CD14-positive monocyte (primary cell): ENCODE data around the gene RERE. TPM values are rescaled to one million over a fixed set of nuclear protein-coding genes. Genes with fewer than 3 reads are reported as not detected.
"Not testable (repeated sequence)": the region's sequence is repeated elsewhere in the genome, so short reads cannot be mapped to it uniquely, and the experiment has no call there.

ENCODE experiments used
- DNase-seq, 3 donors: peaks; one replicate each; pipeline ENCODE4 v3.0.0-alpha.2; 2011 to 2022
- H2AFZ ChIP-seq: 2 replicates; pipeline ENCODE4 v1.6.0; 2012; ENCODE audit warnings: mild to moderate bottlenecking, low read depth, low read length, inconsistent platforms; ENCODE audit not compliant: insufficient read depth, poor library complexity, severe bottlenecking
- H3K27ac ChIP-seq, 2 donors: 1 replicate in 1 of 2; 2 replicates in 1 of 2; pipeline ENCODE4 v1.5.1; 2012 to 2013; ENCODE audit warnings: low read length in 2 of 2, control low read depth in 1 of 2, inconsistent platforms in 1 of 2, low read depth in 1 of 2, mild to moderate bottlenecking in 1 of 2
- H3K27me3 ChIP-seq, 2 donors: one replicate each; pipeline versions ENCODE4 v1.6.0 to v1.6.1; 2011 to 2013; ENCODE audit warnings: low read length in 2 of 2; ENCODE audit not compliant: control insufficient read depth in 2 of 2, insufficient read depth in 2 of 2
- H3K36me3 ChIP-seq, 2 donors: replicated peaks in 1 of 2; 1 replicate in 1 of 2; 2 replicates in 1 of 2; pipeline versions ENCODE4 v1.5.1 to v1.6.1; 2012 to 2013; ENCODE audit warnings: low read length in 2 of 2, control low read depth in 1 of 2, inconsistent platforms in 1 of 2, mild to moderate bottlenecking in 1 of 2; ENCODE audit not compliant: insufficient read depth in 2 of 2, control insufficient read depth in 1 of 2
- H3K4me1 ChIP-seq, 2 donors: 1 replicate in 1 of 2; 2 replicates in 1 of 2; pipeline versions ENCODE4 v1.5.1 to v1.6.1; 2012 to 2013; ENCODE audit warnings: low read length in 2 of 2, control low read depth in 1 of 2, inconsistent platforms in 1 of 2, mild to moderate bottlenecking in 1 of 2, moderate library complexity in 1 of 2; ENCODE audit not compliant: insufficient read depth in 2 of 2, control insufficient read depth in 1 of 2
- H3K4me2 ChIP-seq: replicated peaks from 2 replicates; pipeline ENCODE3; 2012; ENCODE audit warnings: low read length, moderate library complexity, mild to moderate bottlenecking; ENCODE audit not compliant: poor library complexity, severe bottlenecking; ENCODE audit errors: extremely low read depth
- H3K4me3 ChIP-seq, 3 experiments: fragments of 200-600 bp in 1 of 3; sonication (generic) in 1 of 3; replicated peaks in 1 of 3; 1 replicate in 2 of 3; 2 replicates in 1 of 3; pipeline ENCODE4 v1.5.1; 2011 to 2013; ENCODE audit warnings: low read length in 3 of 3, mild to moderate bottlenecking in 3 of 3, control low read depth in 2 of 3, low read depth in 2 of 3, inconsistent platforms in 1 of 3, moderate library complexity in 1 of 3
- H3K79me2 ChIP-seq: 2 replicates; pipeline ENCODE4 v1.6.0; 2012; ENCODE audit warnings: mild to moderate bottlenecking, control low read depth, inconsistent platforms, low read length, moderate library complexity; ENCODE audit not compliant: insufficient read depth
- H3K9ac ChIP-seq: 2 replicates; pipeline ENCODE4 v1.6.0; 2017; ENCODE audit warnings: low read length, mild to moderate bottlenecking; ENCODE audit not compliant: insufficient read depth, poor library complexity, severe bottlenecking
- H3K9me3 ChIP-seq, 2 donors: replicated peaks in 1 of 2; 1 replicate in 1 of 2; 2 replicates in 1 of 2; pipeline versions ENCODE4 v1.5.1 to v1.6.1; 2012 to 2013; ENCODE audit warnings: low read length in 2 of 2, control low read depth in 1 of 2; ENCODE audit not compliant: control insufficient read depth in 1 of 2, insufficient read depth in 1 of 2
- H4K20me1 ChIP-seq: 2 replicates; pipeline ENCODE4 v1.6.0; 2012; ENCODE audit warnings: mild to moderate bottlenecking, low read length, control low read depth, moderate library complexity; ENCODE audit not compliant: insufficient read depth
- H3K27ac Mint-ChIP-seq, 7 donors: one replicate each; pipeline ENCODE4 v1.8.0; 2020; ENCODE audit warnings: mild to moderate bottlenecking in 7 of 7, mixed read lengths in 7 of 7, moderate library complexity in 6 of 7, inconsistent platforms in 2 of 7
- H3K27me3 Mint-ChIP-seq, 3 donors: one replicate each; pipeline ENCODE4 v1.8.0; 2021 to 2022; ENCODE audit warnings: low read depth in 3 of 3, mild to moderate bottlenecking in 3 of 3, mixed read lengths in 3 of 3, moderate library complexity in 3 of 3, inconsistent platforms in 1 of 3
- H3K36me3 Mint-ChIP-seq, 2 donors: one replicate each; pipeline ENCODE4 v1.8.0; 2020; ENCODE audit warnings: mixed read lengths in 2 of 2, inconsistent platforms in 1 of 2, mild to moderate bottlenecking in 1 of 2
- H3K4me1 Mint-ChIP-seq: one replicate; pipeline ENCODE4 v1.8.0; 2020; ENCODE audit warnings: mild to moderate bottlenecking, mixed read lengths
- H3K4me3 Mint-ChIP-seq, 2 donors: one replicate each; pipeline ENCODE4 v1.8.0; 2020; ENCODE audit warnings: mild to moderate bottlenecking in 2 of 2, mixed read lengths in 2 of 2, moderate library complexity in 1 of 2
- H3K9me3 Mint-ChIP-seq, 7 donors: one replicate each; pipeline ENCODE4 v1.8.0; 2020 to 2022; ENCODE audit warnings: mixed read lengths in 7 of 7, mild to moderate bottlenecking in 6 of 7, moderate library complexity in 6 of 7, inconsistent platforms in 2 of 7
- WGBS: methylation state at CpG from one replicate; pipeline ENCODE4 v1.1.5; 2013; ENCODE audit warnings: missing lambda C conversion rate; ENCODE audit not compliant: insufficient coverage; 5-methylcytosine and 5-hydroxymethylcytosine counted together
- intact Hi-C, 2 donors: fragments of 100-400 bp; cut with micrococcal nuclease; formaldehyde crosslinking; loops; one replicate each; pipeline versions ENCODE4 v1.15.0 to v1.15.1; 2023
- polyA plus RNA-seq, 3 donors: library from polyadenylated mRNA; depleted of rRNA in 1 of 3; unstranded in 2 of 3; stranded (reverse) in 1 of 3; fragments of 300-500 nt in 2 of 3; fragments of >200 nt in 1 of 3; fragmentation: Illumina TruSeq in 2 of 3; gene quantifications; 1 replicate in 2 of 3; 2 replicates in 1 of 3; pipeline ENCODE4 v1.2.3, GENCODE V29; 2012 to 2021
- TF ChIP-seq, protein P1 (sequence below): fragments of 200-600 bp; IDR thresholded peaks from one replicate; pipeline ENCODE4 v1.8.0; 2022; ENCODE audit warnings: antibody characterized with exemption, mild to moderate bottlenecking

RERE gene
- polyA plus RNA-seq, 3 donors = 1.2 to 19.4 (median 3.8) TPM

DNA sequence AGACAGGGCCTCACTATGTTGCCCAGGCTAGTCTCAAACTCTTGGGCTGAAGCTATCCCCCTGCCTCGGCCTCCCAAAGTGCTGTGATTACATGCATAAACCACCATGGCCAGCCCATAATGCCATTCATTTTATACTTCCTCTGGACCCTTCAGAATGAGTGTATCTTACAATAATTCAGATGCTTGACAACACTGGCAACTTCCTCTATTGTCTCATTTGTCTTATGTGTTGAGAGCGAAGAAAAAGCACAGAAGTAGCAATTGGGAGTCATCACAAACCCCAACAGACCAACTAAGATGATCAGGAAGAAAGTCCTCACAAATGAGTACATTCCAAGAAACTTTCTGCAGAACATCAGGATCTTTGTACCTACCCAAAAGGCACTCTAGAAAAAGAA is 191.9 kb downstream of the RERE start:
- Mint-ChIP-seq H3K27me3 (no peaks in the 10 kb centered on the region), H3K9me3 (no peaks in the 10 kb centered on the region), H3K4me1 (peaks cover 69% of the 10 kb centered on the region), H3K36me3 (peaks cover 5% of the 10 kb centered on the region in 2 donors), H3K27ac (peak overlapping the region in 6 of 7 donors; percentile 17 to 58 (median 31)), H3K4me3 (no peak overlapping the region)
- H3K36me3 ChIP-seq = no peaks in the 10 kb centered on the region
- intact Hi-C loops = no loop called here
- H3K4me1 ChIP-seq = peaks cover 56 to 81% of the 10 kb centered on the region in 2 donors
- H4K20me1 ChIP-seq = no peaks in the 10 kb centered on the region
- no CpG with 5 or more reads among the region's 2 CpGs for WGBS
- H3K9me3 ChIP-seq = no peaks in the 10 kb centered on the region
- peak; percentile 32 to 47 (median 43) for DNase-seq
- peak overlapping the region in 1 of 2 donors; percentile 17 for H3K27ac ChIP-seq
- H2AFZ ChIP-seq = no peak overlapping the region
- H3K9ac ChIP-seq = no peak overlapping the region
- no peak overlapping the region for H3K4me3 ChIP-seq
- H3K4me2 ChIP-seq = no peak overlapping the region
- no peaks in the 10 kb centered on the region for H3K27me3 ChIP-seq
- peaks cover 9% of the 10 kb centered on the region for H3K79me2 ChIP-seq
- TF ChIP-seq, protein P1, sequence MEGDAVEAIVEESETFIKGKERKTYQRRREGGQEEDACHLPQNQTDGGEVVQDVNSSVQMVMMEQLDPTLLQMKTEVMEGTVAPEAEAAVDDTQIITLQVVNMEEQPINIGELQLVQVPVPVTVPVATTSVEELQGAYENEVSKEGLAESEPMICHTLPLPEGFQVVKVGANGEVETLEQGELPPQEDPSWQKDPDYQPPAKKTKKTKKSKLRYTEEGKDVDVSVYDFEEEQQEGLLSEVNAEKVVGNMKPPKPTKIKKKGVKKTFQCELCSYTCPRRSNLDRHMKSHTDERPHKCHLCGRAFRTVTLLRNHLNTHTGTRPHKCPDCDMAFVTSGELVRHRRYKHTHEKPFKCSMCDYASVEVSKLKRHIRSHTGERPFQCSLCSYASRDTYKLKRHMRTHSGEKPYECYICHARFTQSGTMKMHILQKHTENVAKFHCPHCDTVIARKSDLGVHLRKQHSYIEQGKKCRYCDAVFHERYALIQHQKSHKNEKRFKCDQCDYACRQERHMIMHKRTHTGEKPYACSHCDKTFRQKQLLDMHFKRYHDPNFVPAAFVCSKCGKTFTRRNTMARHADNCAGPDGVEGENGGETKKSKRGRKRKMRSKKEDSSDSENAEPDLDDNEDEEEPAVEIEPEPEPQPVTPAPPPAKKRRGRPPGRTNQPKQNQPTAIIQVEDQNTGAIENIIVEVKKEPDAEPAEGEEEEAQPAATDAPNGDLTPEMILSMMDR = no peak

DNA sequence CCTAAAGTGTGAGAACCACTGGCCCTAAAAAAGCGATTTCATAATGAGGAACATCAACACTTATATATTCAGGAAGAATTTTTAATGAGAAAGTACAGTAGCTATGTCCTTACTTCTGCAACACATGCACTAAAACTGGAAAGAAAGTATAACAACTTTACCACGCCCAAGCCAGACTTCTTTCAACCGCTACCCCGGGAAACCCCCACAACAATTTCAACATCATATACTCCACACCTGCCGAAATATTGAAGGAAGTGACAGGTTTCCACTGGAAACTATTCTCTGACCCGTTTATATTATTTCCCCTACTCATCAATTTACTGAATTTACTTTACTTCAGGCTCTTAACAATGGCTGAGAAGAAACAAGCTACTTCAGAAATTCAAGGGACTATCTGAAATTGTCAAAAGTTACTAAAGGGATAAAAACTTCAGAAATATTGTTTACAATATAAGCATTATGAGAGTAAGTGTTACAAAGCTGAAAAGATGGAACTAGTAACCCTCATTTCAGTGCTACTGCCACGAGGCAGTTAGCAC is 193.7 kb downstream of the RERE start:
- Mint-ChIP-seq H3K4me1 (peaks cover 51% of the 10 kb centered on the region), H3K27ac (peak overlapping the region; percentile 31 to 85 (median 65)), H3K4me3 (peak overlapping the region in 1 of 2 donors; percentile 49)
- H3K27me3 ChIP-seq, H3K79me2 ChIP-seq, H3K36me3 Mint-ChIP-seq, H2AFZ ChIP-seq, H3K9ac ChIP-seq, H3K9me3 Mint-ChIP-seq, H3K36me3 ChIP-seq, intact Hi-C loops, H3K4me3 ChIP-seq, H3K27me3 Mint-ChIP-seq, H3K4me2 ChIP-seq, H3K9me3 ChIP-seq, H4K20me1 ChIP-seq: not testable (repeated sequence)
- H3K27ac ChIP-seq = peak overlapping the region in 1 of 2 donors; percentile 36
- DNase-seq = peak in 1 of 3 donors; percentile 7
- H3K4me1 ChIP-seq = peaks cover 41 to 64% of the 10 kb centered on the region in 2 donors
- 0% methylated on average over 4 of the region's 7 CpGs for WGBS

DNA sequence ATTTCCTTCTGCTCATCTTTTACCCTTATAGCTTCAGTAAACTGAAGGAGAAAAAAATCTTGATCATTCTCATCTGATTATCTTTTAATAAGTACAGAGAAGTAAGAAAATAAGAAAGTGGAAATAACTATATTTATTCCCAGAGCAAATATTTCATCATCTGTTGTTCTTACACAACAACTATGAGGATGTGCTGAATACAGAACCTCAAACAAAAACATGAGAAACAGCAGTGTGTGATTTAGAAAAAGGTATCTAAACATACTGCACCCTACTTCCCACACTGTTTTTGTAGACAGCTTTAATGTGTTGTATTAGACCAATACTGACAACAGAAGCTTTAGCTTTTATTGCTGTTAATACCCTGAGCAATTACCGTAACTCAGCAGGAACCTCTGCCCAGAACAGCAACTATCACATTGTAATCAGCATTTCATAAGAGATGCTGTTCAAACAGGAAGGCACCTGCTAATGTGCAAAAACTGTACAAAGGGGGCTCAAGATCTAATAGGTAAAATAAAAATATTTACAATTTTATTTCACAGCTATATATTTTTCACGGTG is 195.6 kb downstream of the RERE start:
- peak overlapping the region in 1 of 2 donors; percentile 76 for H3K4me3 Mint-ChIP-seq
- not testable (repeated sequence) for H3K9me3 Mint-ChIP-seq, H3K79me2 ChIP-seq

DNA sequence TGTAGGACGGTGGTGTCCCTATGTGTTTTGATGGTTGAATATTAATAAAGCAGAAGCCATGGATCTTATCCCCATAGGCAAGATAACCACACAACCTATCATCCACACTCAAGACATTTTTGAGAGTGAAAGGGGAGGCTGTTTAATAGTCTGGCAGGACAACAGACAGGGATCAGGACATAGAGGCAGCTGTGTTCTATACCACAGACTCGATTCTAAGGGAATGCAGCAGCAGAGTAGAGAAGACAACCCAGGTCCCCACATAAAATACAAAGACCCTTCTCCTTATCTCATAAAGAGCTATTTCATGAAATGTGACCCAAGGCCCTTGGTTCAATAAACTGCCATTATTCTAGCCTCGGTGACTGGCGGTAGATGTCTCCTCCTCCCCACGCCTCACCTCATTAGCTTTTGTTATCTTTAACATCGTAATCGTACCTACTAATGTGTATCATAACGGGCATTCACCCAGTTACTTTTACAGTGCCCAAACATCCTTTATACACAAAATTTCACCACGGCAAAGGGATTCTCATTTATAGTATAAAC is 196.3 kb downstream of the RERE start:
- intact Hi-C loops = not testable (repeated sequence)
- WGBS = 95% methylated on average over 2 of the region's 9 CpGs

More for the DNA sequence above, 195.6 kb downstream of the RERE start:
- H3K4me1 Mint-ChIP-seq = peaks cover 50% of the 10 kb centered on the region
- H3K4me3 ChIP-seq = peak overlapping the region in 1 of 3 experiments; percentile 40
- intact Hi-C loops, H2AFZ ChIP-seq, H4K20me1 ChIP-seq, H3K36me3 Mint-ChIP-seq, H3K36me3 ChIP-seq, H3K9me3 ChIP-seq, H3K27me3 ChIP-seq, H3K27me3 Mint-ChIP-seq, DNase-seq, H3K9ac ChIP-seq: not testable (repeated sequence)
- peak overlapping the region; percentile 42 for H3K4me2 ChIP-seq
- peaks cover 39 to 52% of the 10 kb centered on the region in 2 donors for H3K4me1 ChIP-seq
- peak overlapping the region in 6 of 7 donors; percentile 35 to 80 (median 63) for H3K27ac Mint-ChIP-seq
- WGBS = no CpG with 5 or more reads among the region's 2 CpGs
- H3K27ac ChIP-seq = peak overlapping the region in 1 of 2 donors; percentile 45

More for the DNA sequence above, 196.3 kb downstream of the RERE start:
- H3K9me3 Mint-ChIP-seq, H3K79me2 ChIP-seq, H3K36me3 Mint-ChIP-seq, H4K20me1 ChIP-seq, H3K9me3 ChIP-seq, H3K36me3 ChIP-seq, H2AFZ ChIP-seq, H3K27me3 ChIP-seq, DNase-seq, H3K27me3 Mint-ChIP-seq, H3K4me3 Mint-ChIP-seq, H3K9ac ChIP-seq: not testable (repeated sequence)
- Mint-ChIP-seq H3K4me1 (peaks cover 45% of the 10 kb centered on the region), H3K27ac (peak overlapping the region in 3 of 7 donors; percentile 14 to 78 (median 51))
- H3K4me2 ChIP-seq = peak overlapping the region; percentile 42
- peak overlapping the region in 1 of 2 donors; percentile 45 for H3K27ac ChIP-seq
- H3K4me1 ChIP-seq = peaks cover 37 to 50% of the 10 kb centered on the region in 2 donors
- H3K4me3 ChIP-seq = peak overlapping the region in 1 of 3 experiments; percentile 40
